OCI-LY7 (cell line): ENCODE data around the gene WNT5A. TPM values are rescaled to one million over a fixed set of nuclear protein-coding genes. Genes with fewer than 3 reads are reported as not detected.

ENCODE experiments used
- BruUV-seq: library from RNA; stranded (reverse); fragments of 400-500 nt; replicated peaks from 2 replicates; lab custom pipeline; 2021; lab: Mats Ljungman, UMichigan
- CTCF ChIA-PET: fragments of 300-600 bp; sonication (Branson Sonifier 250); formaldehyde crosslinking; loops from one replicate; lab custom pipeline; 2022; ENCODE audit warnings: antibody characterized with exemption; ENCODE audit not compliant: unreplicated experiment; lab: Charles Lee
- POLR2A ChIA-PET: fragments of 300-600 bp; sonication (Branson Sonifier 250); formaldehyde crosslinking; loops from one replicate; lab custom pipeline; 2022; ENCODE audit warnings: antibody characterized with exemption; lab: Charles Lee
- DNase-seq: peaks from one replicate; pipeline ENCODE4 v3.0.0-alpha.2; 2015; ENCODE audit warnings: low spot score
- H2AFZ ChIP-seq: fragments of 200-600 bp; sonication (generic), shearing (Covaris generic); 2 replicates; pipeline ENCODE4 v1.6.1; 2014; ENCODE audit warnings: mild to moderate bottlenecking, antibody characterized with exemption, low read length, moderate library complexity
- H3K27ac ChIP-seq: fragments of 200-600 bp; sonication (generic); 2 replicates; pipeline ENCODE4 v1.5.1; 2014; ENCODE audit warnings: mixed run types, low read depth, mild to moderate bottlenecking, moderate library complexity, low read length, inconsistent platforms; ENCODE audit not compliant: poor library complexity, severe bottlenecking
- H3K36me3 ChIP-seq: fragments of 200-600 bp; sonication (generic); 2 replicates; pipeline ENCODE4 v1.6.1; 2014; ENCODE audit warnings: mild to moderate bottlenecking, antibody characterized with exemption, low read length, moderate library complexity, mixed read lengths; ENCODE audit not compliant: insufficient read depth
- H3K4me1 ChIP-seq: fragments of 200-600 bp; sonication (generic); 2 replicates; pipeline ENCODE4 v1.5.1; 2014; ENCODE audit warnings: mild to moderate bottlenecking, low read length; ENCODE audit not compliant: insufficient read depth, poor library complexity, severe bottlenecking
- H3K4me2 ChIP-seq: fragments of 200-600 bp; sonication (generic); 2 replicates; pipeline ENCODE4 v1.6.1; 2014; ENCODE audit warnings: mild to moderate bottlenecking, low read length
- H3K4me3 ChIP-seq: fragments of 200-600 bp; sonication (generic); 2 replicates; pipeline ENCODE4 v1.5.1; 2014; ENCODE audit warnings: mild to moderate bottlenecking, low read depth, low read length; ENCODE audit not compliant: poor library complexity, severe bottlenecking
- H3K79me2 ChIP-seq: fragments of 200-600 bp; sonication (generic); 2 replicates; pipeline ENCODE4 v1.6.1; 2016; ENCODE audit warnings: low read depth, mild to moderate bottlenecking, low read length, moderate library complexity, mixed read lengths; ENCODE audit not compliant: insufficient read depth
- H3K9me2 ChIP-seq: fragments of 200-600 bp; sonication (generic); 2 replicates; pipeline ENCODE4 v1.6.1; 2016; ENCODE audit warnings: mild to moderate bottlenecking, low read length, mixed read lengths; ENCODE audit not compliant: insufficient read depth
- H3K9me3 ChIP-seq: fragments of 200-600 bp; sonication (generic); 2 replicates; pipeline ENCODE4 v1.6.1; 2014; ENCODE audit warnings: mild to moderate bottlenecking, mixed run types, low read length, mixed read lengths
- H4K20me1 ChIP-seq: fragments of 200-600 bp; sonication (generic); 2 replicates; pipeline ENCODE4 v1.6.1; 2014; ENCODE audit warnings: mild to moderate bottlenecking, antibody characterized with exemption, low read length, moderate library complexity, mixed read lengths; ENCODE audit not compliant: insufficient read depth
- EZH2phosphoT487 ChIP-seq: fragments of 200-600 bp; sonication (generic); IDR thresholded peaks from 2 replicates; pipeline ENCODE4 v1.6.1; 2018; ENCODE audit warnings: low read depth, borderline replicate concordance, mild to moderate bottlenecking, mixed run types, antibody characterized with exemption, low read length, moderate library complexity, mixed read lengths
- intact Hi-C: fragments of 100-400 bp; cut with micrococcal nuclease; formaldehyde crosslinking; loops from one replicate; pipeline ENCODE4 v1.10.0; 2022; ENCODE audit not compliant: unreplicated experiment
- total RNA-seq, 2 experiments: library from RNA; depleted of rRNA in 1 of 2; stranded (reverse); fragments of >200 nt in 1 of 2; shearing (Covaris generic) in 1 of 2; gene quantifications; 2 replicates each; pipeline ENCODE4 v1.2.3, GENCODE V29; 2014 to 2022
- TF ChIP-seq, protein P1 (sequence below): fragments of 200-600 bp; sonication (generic); conservative IDR thresholded peaks from 2 replicates; pipeline ENCODE4 v1.5.1; 2014; ENCODE audit warnings: mild to moderate bottlenecking, antibody characterized with exemption, low read length, moderate library complexity, mixed read lengths

Gene WNT5A
- total RNA-seq, 2 experiments from 2014 or later, result 4.6 to 18.1 TPM

DNA sequence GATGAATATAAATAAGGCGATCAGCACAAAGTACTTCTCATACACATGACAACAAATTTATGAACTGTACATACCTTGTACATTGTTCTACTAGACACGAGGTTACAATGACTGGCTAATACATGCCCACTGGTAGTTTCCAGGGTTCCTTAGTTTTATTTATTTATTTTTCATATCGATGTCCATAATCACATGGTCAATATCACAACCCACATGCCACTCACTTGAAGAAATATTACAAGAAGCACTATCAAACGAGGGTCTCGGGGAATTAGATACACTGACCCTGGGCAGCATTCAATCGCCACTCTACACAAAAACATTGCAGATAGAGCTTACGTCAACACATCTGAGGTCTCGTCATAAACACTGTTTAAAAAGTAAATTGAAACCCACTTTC lies 21.2 kb upstream of the WNT5A start:
- no peak for DNase-seq
- ChIA-PET CTCF (no interaction called here), POLR2A (interaction anchor here (0.8 kb wide), 1 partner anchor 245 kb away, joined by 3 read pairs; no protein-coding TSS in a partner anchor)
- BruUV-seq, result no TSS peak
- Histone ChIP-seq H3K36me3 (no peaks in the 10 kb centered on the region), H3K9me3 (no peaks in the 10 kb centered on the region), H3K4me3 (no peak overlapping the region), H2AFZ (no peak overlapping the region), H4K20me1 (no peaks in the 10 kb centered on the region), H3K79me2 (no peaks in the 10 kb centered on the region), H3K4me1 (peaks cover 8% of the 10 kb centered on the region), H3K9me2 (no peaks in the 10 kb centered on the region), H3K4me2 (no peak overlapping the region), H3K27ac (no peak overlapping the region)
- intact Hi-C loops, result loop anchor here (5.0 kb wide), 1 partner anchor 214 kb away; no protein-coding TSS in a partner anchor
- no peak for TF ChIP-seq EZH2phosphoT487
- TF ChIP-seq, protein P1, sequence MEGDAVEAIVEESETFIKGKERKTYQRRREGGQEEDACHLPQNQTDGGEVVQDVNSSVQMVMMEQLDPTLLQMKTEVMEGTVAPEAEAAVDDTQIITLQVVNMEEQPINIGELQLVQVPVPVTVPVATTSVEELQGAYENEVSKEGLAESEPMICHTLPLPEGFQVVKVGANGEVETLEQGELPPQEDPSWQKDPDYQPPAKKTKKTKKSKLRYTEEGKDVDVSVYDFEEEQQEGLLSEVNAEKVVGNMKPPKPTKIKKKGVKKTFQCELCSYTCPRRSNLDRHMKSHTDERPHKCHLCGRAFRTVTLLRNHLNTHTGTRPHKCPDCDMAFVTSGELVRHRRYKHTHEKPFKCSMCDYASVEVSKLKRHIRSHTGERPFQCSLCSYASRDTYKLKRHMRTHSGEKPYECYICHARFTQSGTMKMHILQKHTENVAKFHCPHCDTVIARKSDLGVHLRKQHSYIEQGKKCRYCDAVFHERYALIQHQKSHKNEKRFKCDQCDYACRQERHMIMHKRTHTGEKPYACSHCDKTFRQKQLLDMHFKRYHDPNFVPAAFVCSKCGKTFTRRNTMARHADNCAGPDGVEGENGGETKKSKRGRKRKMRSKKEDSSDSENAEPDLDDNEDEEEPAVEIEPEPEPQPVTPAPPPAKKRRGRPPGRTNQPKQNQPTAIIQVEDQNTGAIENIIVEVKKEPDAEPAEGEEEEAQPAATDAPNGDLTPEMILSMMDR, result no peak

- no peak for TF ChIP-seq EZH2phosphoT487
- TF ChIP-seq, protein P1, result no peak
- Histone ChIP-seq H3K4me1 (peaks cover 8% of the 10 kb centered on the region), H2AFZ (no peak overlapping the region), H3K27ac (no peak overlapping the region), H3K4me2 (no peak overlapping the region), H3K79me2 (no peaks in the 10 kb centered on the region), H3K9me3 (no peaks in the 10 kb centered on the region), H4K20me1 (no peaks in the 10 kb centered on the region), H3K36me3 (no peaks in the 10 kb centered on the region), H3K4me3 (no peak overlapping the region), H3K9me2 (no peaks in the 10 kb centered on the region)
- intact Hi-C loops, result loop anchor here (5.0 kb wide), 1 partner anchor 214 kb away; no protein-coding TSS in a partner anchor
- POLR2A ChIA-PET, result interaction anchor here (0.6 to 0.7 kb wide), 2 partner anchors 247 to 965 kb away, joined by 3 to 4 read pairs; no protein-coding TSS in a partner anchor
- BruUV-seq, result no TSS peak
- no peak for DNase-seq
- CTCF ChIA-PET, result no interaction called here
These were observed 20.7 kb upstream of the WNT5A start for GRCh38 chr3:55507808-55508207.

- Histone ChIP-seq H3K79me2 (no peaks in the 10 kb centered on the region), H3K27ac (no peak overlapping the region), H3K9me3 (no peaks in the 10 kb centered on the region), H3K4me2 (no peak overlapping the region), H3K4me1 (peaks cover 8% of the 10 kb centered on the region), H3K9me2 (no peaks in the 10 kb centered on the region), H2AFZ (no peak overlapping the region), H3K4me3 (no peak overlapping the region), H4K20me1 (no peaks in the 10 kb centered on the region), H3K36me3 (no peaks in the 10 kb centered on the region)
- no TSS peak for BruUV-seq
- CTCF ChIA-PET, result no interaction called here
- intact Hi-C loops, result loop anchor here (5.0 kb wide), 1 partner anchor 217 kb away; no protein-coding TSS in a partner anchor
- no peak for TF ChIP-seq EZH2phosphoT487
- TF ChIP-seq, protein P1, result no peak
- DNase-seq, result no peak
- POLR2A ChIA-PET, result no interaction called here
These were observed 18.7 kb upstream of the WNT5A start for GRCh38 chr3:55505776-55506175.
